Esophagus muscularis mucosa (tissue), 4 donors: ENCODE data around the gene FASTKD2. TPM values are rescaled to one million over a fixed set of nuclear protein-coding genes. Genes with fewer than 3 reads are reported as not detected.

Source experiments
- DNase-seq: peaks from one replicate; pipeline ENCODE4 v3.0.0-alpha.2; 2017; ENCODE audit errors: extremely low spot score
- H3K27ac ChIP-seq, 4 donors: fragments of 200-600 bp; sonication (generic); replicated peaks in 1 of 4; 1 replicate in 3 of 4; 2 replicates in 1 of 4; pipeline ENCODE4 v1.5.1; 2016 to 2019; ENCODE audit warnings: mild to moderate bottlenecking in 1 of 4
- H3K27me3 ChIP-seq, 4 donors: fragments of 200-600 bp; sonication (generic); one replicate each; pipeline versions ENCODE4 v1.5.1 to v1.6.0; 2016 to 2019
- H3K36me3 ChIP-seq, 4 donors: fragments of 200-600 bp; sonication (generic); one replicate each; pipeline ENCODE4 v1.5.1; 2016 to 2019
- H3K4me1 ChIP-seq, 4 donors: fragments of 200-600 bp; sonication (generic); one replicate each; pipeline ENCODE4 v1.5.1; 2016 to 2019
- H3K4me3 ChIP-seq, 4 donors: fragments of 200-600 bp; sonication (generic); 1 replicate in 2 of 4; 2 replicates in 2 of 4; pipeline ENCODE4 v1.5.1; 2016 to 2019; ENCODE audit warnings: mild to moderate bottlenecking in 4 of 4, moderate library complexity in 1 of 4
- H3K9me3 ChIP-seq, 4 donors: fragments of 200-600 bp; sonication (generic); 1 replicate in 3 of 4; 2 replicates in 1 of 4; pipeline ENCODE4 v1.5.1; 2016 to 2019
- CTCF ChIP-seq, 3 experiments: fragments of 200-600 bp in 2 of 3; fragments of 450-650 bp in 1 of 3; sonication (generic) in 2 of 3; IDR thresholded peaks; one replicate each; pipeline ENCODE4 v1.5.1; 2017 to 2019; ENCODE audit warnings: antibody characterized with exemption in 3 of 3, mild to moderate bottlenecking in 2 of 3, moderate library complexity in 1 of 3
- EP300 ChIP-seq: sonication (generic); formaldehyde crosslinking; IDR thresholded peaks from one replicate; pipeline ENCODE4 v1.6.1; 2017; ENCODE audit warnings: antibody characterized with exemption
- POLR2A ChIP-seq: fragments of 450-650 bp; IDR thresholded peaks from one replicate; pipeline ENCODE4 v1.6.1; 2017; ENCODE audit warnings: antibody characterized with exemption, moderate library complexity, mild to moderate bottlenecking, low read depth
- POLR2AphosphoS5 ChIP-seq, 2 donors: sonication (generic); formaldehyde crosslinking; IDR thresholded peaks; one replicate each; pipeline ENCODE4 v1.6.1; 2017; ENCODE audit warnings: antibody characterized with exemption in 2 of 2
- WGBS: methylation state at CpG from one replicate; pipeline ENCODE4 v1.1.5; 2018; 5-methylcytosine and 5-hydroxymethylcytosine counted together
- intact Hi-C: fragments of 100-400 bp; cut with DNase I; formaldehyde crosslinking; loops from one replicate; pipeline ENCODE4 v1.15.1; 2023
- total RNA-seq, 4 donors: library from RNA; depleted of rRNA; stranded (reverse); fragments of >200 nt; gene quantifications; one replicate each; pipeline versions ENCODE4 v1.1.0 to v1.2.1, GENCODE V29; 2016

FASTKD2 gene
- total RNA-seq, 4 donors from 2014 or later = 22.5 to 31.3 (median 25.2) TPM

GRCh38 chr2:206739271-206739670 lies 26.1 kb upstream of the FASTKD2 start:
- no peaks in the 10 kb centered on the region for H3K9me3 ChIP-seq
- no peak overlapping the region for H3K4me3 ChIP-seq
- H3K27ac ChIP-seq = no peak overlapping the region
- TF ChIP-seq CTCF (IDR thresholded peaks at IDR 0.05) (no peak), POLR2AphosphoS5 (IDR thresholded peaks at IDR 0.05) (no peak), EP300 (no peak), POLR2A (no peak)
- no peaks in the 10 kb centered on the region for H3K4me1 ChIP-seq
- intact Hi-C loops = no loop called here
- WGBS = 67% methylated on average over 2 of the region's 2 CpGs
- H3K27me3 ChIP-seq = no peaks in the 10 kb centered on the region
- H3K36me3 ChIP-seq = no peaks in the 10 kb centered on the region
- no peak for DNase-seq

GRCh38 chr2:206740800-206741199 lies 24.6 kb upstream of the FASTKD2 start:
- DNase-seq = no peak
- H3K27ac ChIP-seq = no peak overlapping the region
- no peaks in the 10 kb centered on the region for H3K27me3 ChIP-seq
- no peaks in the 10 kb centered on the region for H3K36me3 ChIP-seq
- H3K4me1 ChIP-seq = no peaks in the 10 kb centered on the region
- TF ChIP-seq POLR2AphosphoS5 (IDR thresholded peaks at IDR 0.05) = no peak
- TF ChIP-seq CTCF (IDR thresholded peaks at IDR 0.05) = no peak
- no peak for TF ChIP-seq POLR2A
- no peak for TF ChIP-seq EP300
- no peaks in the 10 kb centered on the region for H3K9me3 ChIP-seq
- intact Hi-C loops = no loop called here
- H3K4me3 ChIP-seq = no peak overlapping the region
- 72% methylated on average over 2 of the region's 2 CpGs for WGBS

GRCh38 chr2:206756816-206757215 lies 8.6 kb upstream of the FASTKD2 start:
- no peak for DNase-seq
- WGBS = 61% methylated on average over 1 of the region's 1 CpG
- no peak overlapping the region for H3K4me3 ChIP-seq
- TF ChIP-seq CTCF (IDR thresholded peaks at IDR 0.05) = no peak
- TF ChIP-seq EP300 = no peak
- TF ChIP-seq POLR2AphosphoS5 (IDR thresholded peaks at IDR 0.05) = no peak
- no peak for TF ChIP-seq POLR2A
- H3K9me3 ChIP-seq = no peaks in the 10 kb centered on the region
- no peaks in the 10 kb centered on the region for H3K27me3 ChIP-seq
- no peaks in the 10 kb centered on the region for H3K36me3 ChIP-seq
- intact Hi-C loops = no loop called here
- H3K27ac ChIP-seq = no peak overlapping the region
- no peaks in the 10 kb centered on the region for H3K4me1 ChIP-seq

GRCh38 chr2:206764673-206765241 lies 649 bp upstream of the FASTKD2 start:
- intact Hi-C loops = loop anchor here (10.0 kb wide), 1 partner anchor 70 kb away; no protein-coding TSS in a partner anchor
- 16% methylated on average over 11 of the region's 18 CpGs for WGBS
- no peaks in the 10 kb centered on the region for H3K9me3 ChIP-seq
- TF ChIP-seq POLR2A (no peak), EP300 (no peak), CTCF (IDR thresholded peaks at IDR 0.05) (no peak), POLR2AphosphoS5 (IDR thresholded peaks at IDR 0.05) (no peak)
- peaks cover 30 to 43% (median 42%) of the 10 kb centered on the region in 4 donors for H3K4me1 ChIP-seq
- H3K27me3 ChIP-seq = no peaks in the 10 kb centered on the region
- H3K36me3 ChIP-seq = peaks cover 0 to 8% (median 4%) of the 10 kb centered on the region in 4 donors
- peak overlapping the region; percentile 74 to 85 (median 76) for H3K4me3 ChIP-seq
- H3K27ac ChIP-seq = peak overlapping the region; percentile 82 to 89 (median 87)
- no peak for DNase-seq
